HAP-1 (cell line): ENCODE measurements around the gene CGB1.
"Not testable (repeated sequence)": the region's sequence is repeated elsewhere in the genome, so short reads cannot be mapped to it uniquely, and the experiment has no call there.

ENCODE experiments used
- DNase-seq, 2 experiments: peaks; one replicate each; pipeline ENCODE4 v3.0.0-alpha.2; 2016 to 2020; ENCODE audit warnings: low spot score in 2 of 2
- H3K27me3 ChIP-seq: fragments of 250-450 bp; sonication (Bioruptor Pico); 2 replicates; pipeline ENCODE4 v1.5.1; 2020; ENCODE audit warnings: low read depth, mild to moderate bottlenecking, moderate library complexity
- H3K36me3 ChIP-seq: fragments of 250-450 bp; sonication (Bioruptor Pico); replicated peaks from 2 replicates; pipeline ENCODE4 v1.5.1; 2020; ENCODE audit warnings: mild to moderate bottlenecking
- H3K4me1 ChIP-seq: fragments of 250-450 bp; sonication (Bioruptor Pico); 2 replicates; pipeline ENCODE4 v1.5.1; 2020; ENCODE audit warnings: mild to moderate bottlenecking
- H3K4me3 ChIP-seq: fragments of 250-450 bp; sonication (Bioruptor Pico); 2 replicates; pipeline ENCODE4 v1.5.1; 2020; ENCODE audit warnings: mild to moderate bottlenecking, moderate library complexity
- H3K9me3 ChIP-seq: fragments of 250-450 bp; sonication (Bioruptor Pico); 2 replicates; pipeline ENCODE4 v1.5.1; 2020; ENCODE audit warnings: mild to moderate bottlenecking, moderate library complexity
- in situ Hi-C: fragments of 300-500 bp; cut with MboI; formaldehyde crosslinking; loops from 3 replicates; pipeline ENCODE4 v1.14.3; 2020; ENCODE audit warnings: low sequenced_read_pairs, inconsistent platforms, mixed read lengths

The CGB1 gene

GRCh38 chr19:49036815-49037214, at the start of gene CGB1:
CGB1 (minus strand) TSS chr19:49036895; CDS start chr19:49036711, 184 bp downstream.
- peak within 1 kb of the TSS; percentile 13; the same call in 1 of the 2 replicates for H3K4me3 ChIP-seq
- peak; percentile 64 to 89 for DNase-seq
- in situ Hi-C loops, H3K9me3 ChIP-seq, H3K4me1 ChIP-seq, H3K36me3 ChIP-seq, H3K27me3 ChIP-seq: not testable (repeated sequence)

GRCh38 chr19:49086296-49086695, 49.6 kb upstream of the CGB1 start:
- DNase-seq, result no peak
- peaks cover 55% of the 10 kb centered on the region for H3K36me3 ChIP-seq
- no peaks in the 10 kb centered on the region for H3K27me3 ChIP-seq
- H3K4me3 ChIP-seq, result peak overlapping the region; percentile 95
- in situ Hi-C loops, result no loop called here
- H3K4me1 ChIP-seq, result peaks cover 10% of the 10 kb centered on the region
- no peaks in the 10 kb centered on the region; the same call in 1 of the 2 replicates for H3K9me3 ChIP-seq

GRCh38 chr19:49085868-49086232, 49.2 kb upstream of the CGB1 start:
- in situ Hi-C loops, result no loop called here

GRCh38 chr19:49085020-49085867, 48.5 kb upstream of the CGB1 start, which contains the start of gene SNRNP70:
SNRNP70 (plus strand) TSS chr19:49085451; CDS start chr19:49086415, 964 bp downstream.
- in situ Hi-C loops, result no loop called here
- no peaks in the 10 kb centered on the region; the same call in 1 of the 2 replicates for H3K9me3 ChIP-seq
- DNase-seq, result peak; percentile 97 to 99
- H3K4me1 ChIP-seq, result peaks cover 10% of the 10 kb centered on the region
- peak within 1 kb of the TSS; percentile 95 for H3K4me3 ChIP-seq
- H3K27me3 ChIP-seq, result no peaks in the 10 kb centered on the region
- peaks cover 44% of the 10 kb centered on the region for H3K36me3 ChIP-seq

More at GRCh38 chr19:49085868-49086232, 49.2 kb upstream of the CGB1 start:
- Histone ChIP-seq H3K4me3 (peak overlapping the region; percentile 95), H3K36me3 (peaks cover 50% of the 10 kb centered on the region), H3K4me1 (peaks cover 10% of the 10 kb centered on the region), H3K9me3 (no peaks in the 10 kb centered on the region; the same call in 1 of the 2 replicates), H3K27me3 (no peaks in the 10 kb centered on the region)
- no peak for DNase-seq

- Histone ChIP-seq H3K9me3 (no peaks in the 10 kb centered on the region; the same call in 1 of the 2 replicates), H3K4me3 (peak overlapping the region; percentile 95), H3K27me3 (no peaks in the 10 kb centered on the region), H3K4me1 (peaks cover 10% of the 10 kb centered on the region), H3K36me3 (peaks cover 36% of the 10 kb centered on the region)
- in situ Hi-C loops, result no loop called here
- DNase-seq, result no peak
These were observed 47.7 kb upstream of the CGB1 start for GRCh38 chr19:49084206-49085019.

GRCh38 chr19:49081273-49081672, 44.6 kb upstream of the CGB1 start:
- peaks cover 9% of the 10 kb centered on the region for H3K36me3 ChIP-seq
- DNase-seq, result no peak
- H3K4me3 ChIP-seq, result no peak overlapping the region
- H3K9me3 ChIP-seq, result no peaks in the 10 kb centered on the region; the same call in 1 of the 2 replicates
- in situ Hi-C loops, result no loop called here
- H3K27me3 ChIP-seq, result no peaks in the 10 kb centered on the region
- peaks cover 7% of the 10 kb centered on the region; the same call in 1 of the 2 replicates for H3K4me1 ChIP-seq

GRCh38 chr19:49080392-49080791, 43.7 kb upstream of the CGB1 start:
- in situ Hi-C loops, result no loop called here
- Histone ChIP-seq H3K4me3 (no peak overlapping the region), H3K36me3 (peaks cover under 1% of the 10 kb centered on the region; the same call in 1 of the 2 replicates), H3K4me1 (peaks cover 7% of the 10 kb centered on the region; the same call in 1 of the 2 replicates), H3K9me3 (no peaks in the 10 kb centered on the region; the same call in 1 of the 2 replicates), H3K27me3 (no peaks in the 10 kb centered on the region)
- no peak for DNase-seq

GRCh38 chr19:49074869-49075268, 38.2 kb upstream of the CGB1 start:
- H3K4me3 ChIP-seq, H3K36me3 ChIP-seq, H3K9me3 ChIP-seq, H3K4me1 ChIP-seq, in situ Hi-C loops: not testable (repeated sequence)
- peaks cover 18% of the 10 kb centered on the region for H3K27me3 ChIP-seq
- DNase-seq, result peak in 1 of 2 experiments; percentile 76

- Histone ChIP-seq H3K4me1 (no peaks in the 10 kb centered on the region; the same call in 1 of the 2 replicates), H3K27me3 (peaks cover 20% of the 10 kb centered on the region), H3K4me3 (no peak overlapping the region), H3K36me3 (no peaks in the 10 kb centered on the region), H3K9me3 (no peaks in the 10 kb centered on the region)
- peak; percentile 42 to 73 for DNase-seq
- in situ Hi-C loops, result no loop called here
These were observed 37.1 kb upstream of the CGB1 start for GRCh38 chr19:49073514-49074378.

GRCh38 chr19:49071860-49072547, 35.3 kb upstream of the CGB1 start:
- in situ Hi-C loops, result no loop called here
- DNase-seq, result peak in 1 of 2 experiments; percentile 56
- Histone ChIP-seq H3K4me3 (no peak overlapping the region), H3K27me3 (peaks cover 20% of the 10 kb centered on the region), H3K4me1 (no peaks in the 10 kb centered on the region; the same call in 1 of the 2 replicates), H3K36me3 (no peaks in the 10 kb centered on the region), H3K9me3 (no peaks in the 10 kb centered on the region)

- Histone ChIP-seq H3K9me3 (no peaks in the 10 kb centered on the region), H3K36me3 (no peaks in the 10 kb centered on the region), H3K4me3 (no peak overlapping the region), H3K4me1 (no peaks in the 10 kb centered on the region; the same call in 1 of the 2 replicates), H3K27me3 (peaks cover 20% of the 10 kb centered on the region)
- no peak for DNase-seq
- in situ Hi-C loops, result no loop called here
These were observed 33.7 kb upstream of the CGB1 start for GRCh38 chr19:49070416-49070815.

- no peak for DNase-seq
- peaks cover 14% of the 10 kb centered on the region for H3K27me3 ChIP-seq
- in situ Hi-C loops, result no loop called here
These were observed 32.3 kb upstream of the CGB1 start for GRCh38 chr19:49069026-49069425.

More at GRCh38 chr19:49069026-49069425, 32.3 kb upstream of the CGB1 start:
- Histone ChIP-seq H3K36me3 (no peaks in the 10 kb centered on the region), H3K4me3 (no peak overlapping the region), H3K4me1 (no peaks in the 10 kb centered on the region; the same call in 1 of the 2 replicates), H3K9me3 (no peaks in the 10 kb centered on the region)
